HG03097 (cell line): ENCODE data around the gene FYCO1.

ENCODE experiments used
- ATAC-seq: cut with Tn5 transposase; IDR thresholded peaks from one replicate; pipeline ENCODE4 v1.9.1; 2021; ENCODE audit not compliant: unreplicated experiment, low FRiP score

FYCO1 gene

DNA sequence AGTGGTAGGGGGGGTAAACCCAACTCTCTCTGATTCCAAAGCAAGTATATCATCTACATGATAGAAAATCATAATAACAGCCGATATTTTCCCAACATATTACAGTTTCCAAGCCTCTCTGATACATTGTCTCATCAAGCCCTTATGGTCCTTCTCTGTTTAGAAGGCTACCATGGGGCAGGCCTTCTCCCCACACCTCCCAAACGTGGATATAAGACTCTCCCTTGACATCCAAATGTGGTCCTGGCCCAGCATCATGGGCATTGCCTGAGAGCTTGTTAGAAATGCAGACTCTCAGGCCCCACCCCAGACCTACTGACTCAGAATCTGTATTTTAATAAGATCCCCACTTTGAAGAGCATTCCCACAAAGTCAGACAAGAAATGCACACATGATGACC, 127.0 kb downstream of the FYCO1 start:
- ATAC-seq = no peak

GRCh38 chr3:45868213-45868612, 127.4 kb downstream of the FYCO1 start:
- ATAC-seq = no peak
